ENCODE data around the gene IDH3G.

Gene IDH3G

DNA sequence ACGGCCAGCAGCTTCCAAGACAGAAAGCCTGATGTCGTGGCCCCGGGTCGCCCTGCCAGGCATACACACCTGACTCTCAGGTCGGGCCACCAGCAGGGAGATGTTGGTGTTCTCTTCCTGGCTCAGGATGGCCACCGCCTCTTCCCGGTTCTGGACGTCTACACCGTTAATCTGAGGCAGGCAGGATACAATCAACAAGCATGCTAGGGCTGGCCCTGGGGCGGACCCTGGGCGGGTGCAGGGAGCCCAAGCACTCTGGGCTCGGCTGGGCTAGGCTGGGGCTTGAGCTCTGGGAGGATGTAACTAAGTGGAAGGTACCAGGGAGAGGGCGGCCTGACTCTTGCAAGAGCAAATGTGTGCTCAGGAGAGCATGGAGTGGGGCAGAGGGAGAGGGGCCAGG is 11.3 kb upstream of the IDH3G start:
- no peaks in the 10 kb centered on the region for H3K27me3 Mint-ChIP-seq
- peaks cover 0 to 3% of the 10 kb centered on the region in 2 donors for H3K4me1 Mint-ChIP-seq (ENCODE audit: low read depth in 2 of 2)
- DNase-seq (no peak), ATAC-seq (replicated peaks) (no peak)
- no peak overlapping the region for H3K27ac Mint-ChIP-seq
- H3K9me3 Mint-ChIP-seq, result no peaks in the 10 kb centered on the region
- H3K4me3 Mint-ChIP-seq, result no peak overlapping the region
- H3K36me3 Mint-ChIP-seq (ENCODE audit: insufficient read depth), result peaks cover 12% of the 10 kb centered on the region

DNA sequence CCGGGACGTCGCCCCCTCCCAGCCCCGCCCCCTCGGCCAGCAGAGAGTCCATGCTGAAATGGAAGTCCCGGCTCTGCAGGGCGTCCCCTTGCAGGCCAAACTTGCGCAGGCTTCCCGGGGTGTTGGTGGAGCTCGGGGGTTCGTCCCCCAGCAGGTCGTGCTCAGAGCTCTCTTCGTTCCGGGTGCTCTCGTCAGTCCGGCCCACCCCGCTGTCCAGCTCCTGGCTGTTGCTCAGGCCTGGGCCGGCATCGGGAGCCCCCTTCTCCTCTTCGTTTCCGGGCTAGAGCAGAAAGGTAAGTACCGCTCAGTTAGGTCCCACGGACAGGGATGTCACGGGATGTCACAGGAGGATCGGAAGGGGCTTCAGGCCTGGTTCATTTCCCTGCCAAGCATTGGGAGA is 10.4 kb upstream of the IDH3G start:
- Mint-ChIP-seq H3K4me3 (no peak overlapping the region), H3K4me1 (ENCODE audit: low read depth in 2 of 2) (peaks cover 0 to 3% of the 10 kb centered on the region in 2 donors), H3K27ac (no peak overlapping the region), H3K27me3 (no peaks in the 10 kb centered on the region), H3K36me3 (ENCODE audit: insufficient read depth) (peaks cover 16% of the 10 kb centered on the region), H3K9me3 (no peaks in the 10 kb centered on the region)
- DNase-seq, result no peak
- no peak for ATAC-seq (replicated peaks)

DNA sequence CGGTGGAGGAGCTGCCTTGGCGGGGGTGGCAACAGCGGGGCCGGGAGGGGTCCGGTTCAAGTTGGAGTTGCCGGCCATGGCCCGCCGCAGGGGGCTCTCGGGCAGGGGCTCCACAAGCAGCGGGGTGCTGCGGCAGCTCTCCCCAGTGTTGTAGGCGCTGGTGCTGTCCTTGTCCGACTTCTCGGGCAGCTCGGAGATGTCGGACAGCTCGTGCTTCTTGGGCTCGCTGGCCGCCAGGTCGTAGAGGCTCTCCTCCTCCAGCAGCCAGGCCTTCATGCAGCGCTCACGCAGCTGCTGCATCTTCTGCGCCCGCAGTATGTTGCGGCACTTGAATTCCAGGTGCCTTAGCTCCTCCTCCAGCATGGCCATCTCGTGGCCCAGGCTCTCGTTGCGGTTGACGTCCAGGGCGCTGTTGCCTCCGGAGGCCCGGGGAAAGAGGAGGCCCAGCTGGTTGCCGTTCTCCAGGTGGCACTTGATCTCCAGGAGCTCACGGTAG is 10.0 kb upstream of the IDH3G start:
- H3K27ac Mint-ChIP-seq, result no peak overlapping the region
- DNase-seq, result no peak
- peaks cover 16% of the 10 kb centered on the region for H3K36me3 Mint-ChIP-seq (ENCODE audit: insufficient read depth)
- H3K4me3 Mint-ChIP-seq, result no peak overlapping the region
- no peak for ATAC-seq (replicated peaks)
- H3K9me3 Mint-ChIP-seq, result no peaks in the 10 kb centered on the region
- peaks cover 0 to 3% of the 10 kb centered on the region in 2 donors for H3K4me1 Mint-ChIP-seq (ENCODE audit: low read depth in 2 of 2)
- no peaks in the 10 kb centered on the region for H3K27me3 Mint-ChIP-seq

DNA sequence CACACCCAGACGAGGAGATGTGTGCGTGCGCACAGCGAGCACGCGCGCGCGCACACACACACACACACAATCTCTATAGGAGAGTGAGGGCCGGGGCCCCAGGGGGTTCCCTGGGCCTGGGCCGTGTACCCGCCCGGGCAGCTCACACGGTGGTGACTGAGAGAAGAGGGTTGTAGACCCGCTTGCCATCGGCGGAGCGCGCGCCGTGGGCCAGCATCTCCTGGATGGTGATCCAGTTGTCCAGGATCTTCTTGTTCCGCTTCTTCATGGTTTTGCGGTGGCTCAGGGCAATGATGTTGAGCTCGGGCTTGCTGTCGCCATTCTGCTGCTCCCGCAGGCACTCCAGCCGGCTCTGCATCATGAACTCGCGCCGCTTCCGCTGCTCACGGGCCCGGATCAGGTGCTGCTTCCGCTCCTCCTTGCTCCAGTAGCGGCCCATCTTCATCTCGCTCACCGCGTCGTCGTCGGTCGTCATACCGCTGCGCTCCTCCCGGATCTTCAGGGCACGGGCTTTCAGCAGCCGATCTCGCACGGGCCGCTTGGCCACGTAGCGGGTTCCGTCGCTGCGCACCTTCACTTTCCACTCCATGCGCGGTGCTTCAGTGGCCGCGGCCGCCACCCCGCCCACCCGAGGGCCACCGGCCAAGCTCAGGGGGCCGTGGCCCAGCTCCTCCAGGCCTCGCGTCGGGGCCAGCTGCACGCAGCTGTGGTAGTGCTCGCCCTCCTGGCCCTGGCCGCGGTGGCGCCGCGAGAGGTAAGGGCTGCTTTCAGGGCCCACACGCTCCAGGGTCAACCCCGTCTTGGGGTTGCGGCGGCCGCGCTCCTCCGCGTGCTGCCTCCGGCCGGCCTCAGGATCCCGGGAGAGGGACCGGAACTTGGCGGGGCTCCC is 9.3 kb upstream of the IDH3G start:
- Mint-ChIP-seq H3K27me3 (no peaks in the 10 kb centered on the region), H3K27ac (no peak overlapping the region), H3K9me3 (no peaks in the 10 kb centered on the region), H3K4me1 (ENCODE audit: low read depth in 2 of 2) (no peaks in the 10 kb centered on the region), H3K36me3 (ENCODE audit: insufficient read depth) (peaks cover 22% of the 10 kb centered on the region), H3K4me3 (no peak overlapping the region)
- DNase-seq (no peak), ATAC-seq (replicated peaks) (no peak)

DNA sequence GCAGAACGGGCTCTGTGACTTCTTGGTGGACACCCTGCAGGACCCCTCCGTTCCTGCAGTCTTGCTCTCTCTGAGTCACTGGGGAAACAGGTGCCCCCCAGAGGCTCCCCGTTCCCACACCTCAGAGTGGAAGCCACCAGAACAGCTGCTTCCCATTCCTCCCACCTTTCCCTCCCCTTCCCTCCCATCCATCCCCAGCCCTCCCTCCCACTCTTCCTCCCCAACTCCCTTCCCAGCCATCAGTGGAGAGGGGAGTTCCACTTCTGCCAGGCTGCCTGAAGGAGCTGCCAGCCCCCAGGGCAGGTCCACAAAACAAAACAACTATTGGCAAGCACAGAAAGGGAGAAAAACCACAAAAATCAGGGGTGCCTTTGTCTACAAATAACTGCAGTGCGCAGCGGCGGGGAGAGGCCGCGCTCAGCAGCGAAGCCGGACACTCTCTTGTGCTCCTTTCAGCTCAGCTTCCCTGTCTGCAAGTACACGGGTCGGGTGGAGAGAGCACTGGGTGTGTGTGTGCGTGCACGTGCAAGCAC is 8.4 kb upstream of the IDH3G start:
- Mint-ChIP-seq H3K27ac (no peak overlapping the region), H3K9me3 (no peaks in the 10 kb centered on the region), H3K36me3 (ENCODE audit: insufficient read depth) (peaks cover 24% of the 10 kb centered on the region), H3K27me3 (no peaks in the 10 kb centered on the region), H3K4me3 (no peak overlapping the region), H3K4me1 (ENCODE audit: low read depth in 2 of 2) (peaks cover 0 to 3% of the 10 kb centered on the region in 2 donors)
- DNase-seq (no peak), ATAC-seq (replicated peaks) (no peak)

DNA sequence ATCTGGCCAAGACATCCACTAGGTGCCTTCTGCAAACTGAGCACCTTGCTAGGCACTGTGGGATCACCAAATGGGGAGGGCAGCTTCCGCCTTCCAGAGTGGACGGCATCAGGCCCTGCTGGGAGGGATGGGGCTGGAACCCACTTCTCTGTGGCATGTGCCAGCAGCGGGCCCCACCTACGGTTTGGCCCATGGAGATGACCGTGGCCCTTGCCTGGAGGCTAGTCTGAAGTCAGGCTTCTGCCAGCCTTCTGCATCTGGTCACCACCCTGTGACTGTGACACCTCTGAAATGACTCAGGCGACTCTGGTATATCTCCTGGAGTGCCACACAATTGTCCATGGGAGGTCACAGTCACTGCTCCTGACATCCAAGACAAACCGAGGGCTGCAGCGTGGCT is 7.5 kb upstream of the IDH3G start:
- Mint-ChIP-seq H3K36me3 (ENCODE audit: insufficient read depth) (peaks cover 24% of the 10 kb centered on the region), H3K27ac (no peak overlapping the region), H3K27me3 (no peaks in the 10 kb centered on the region), H3K4me3 (no peak overlapping the region), H3K4me1 (ENCODE audit: low read depth in 2 of 2) (peaks cover 0 to 3% of the 10 kb centered on the region in 2 donors), H3K9me3 (no peaks in the 10 kb centered on the region)
- ATAC-seq (replicated peaks) (no peak), DNase-seq (no peak)

DNA sequence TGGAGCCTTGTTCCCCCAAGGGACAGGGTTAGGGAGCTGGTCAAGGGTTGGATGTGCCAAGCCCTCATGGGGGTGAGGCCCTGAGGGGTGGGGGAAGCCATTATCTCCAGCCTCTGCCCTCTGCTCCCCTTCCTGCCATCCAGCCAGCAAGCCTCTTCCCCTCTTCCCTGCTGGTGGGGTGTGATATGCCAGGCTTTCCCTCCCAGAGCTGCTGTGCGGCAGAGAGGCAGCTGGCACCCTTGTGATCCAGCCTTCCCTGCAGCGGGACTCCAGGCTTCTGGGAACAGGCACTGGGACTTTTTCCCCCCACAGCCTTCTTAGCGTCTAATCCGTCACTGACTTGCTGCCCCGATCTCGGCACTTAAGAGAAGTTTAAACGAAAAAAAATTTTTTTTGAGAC is 6.6 kb upstream of the IDH3G start:
- ATAC-seq (replicated peaks) (no peak), DNase-seq (no peak)
- H3K9me3 Mint-ChIP-seq, result no peaks in the 10 kb centered on the region
- no peak overlapping the region for H3K4me3 Mint-ChIP-seq
- H3K27me3 Mint-ChIP-seq, result no peaks in the 10 kb centered on the region
- H3K36me3 Mint-ChIP-seq (ENCODE audit: insufficient read depth), result peaks cover 31% of the 10 kb centered on the region
- H3K4me1 Mint-ChIP-seq (ENCODE audit: low read depth in 2 of 2), result peaks cover 4 to 9% of the 10 kb centered on the region in 2 donors
- H3K27ac Mint-ChIP-seq, result peak overlapping the region in 1 of 2 donors; percentile 66

DNA sequence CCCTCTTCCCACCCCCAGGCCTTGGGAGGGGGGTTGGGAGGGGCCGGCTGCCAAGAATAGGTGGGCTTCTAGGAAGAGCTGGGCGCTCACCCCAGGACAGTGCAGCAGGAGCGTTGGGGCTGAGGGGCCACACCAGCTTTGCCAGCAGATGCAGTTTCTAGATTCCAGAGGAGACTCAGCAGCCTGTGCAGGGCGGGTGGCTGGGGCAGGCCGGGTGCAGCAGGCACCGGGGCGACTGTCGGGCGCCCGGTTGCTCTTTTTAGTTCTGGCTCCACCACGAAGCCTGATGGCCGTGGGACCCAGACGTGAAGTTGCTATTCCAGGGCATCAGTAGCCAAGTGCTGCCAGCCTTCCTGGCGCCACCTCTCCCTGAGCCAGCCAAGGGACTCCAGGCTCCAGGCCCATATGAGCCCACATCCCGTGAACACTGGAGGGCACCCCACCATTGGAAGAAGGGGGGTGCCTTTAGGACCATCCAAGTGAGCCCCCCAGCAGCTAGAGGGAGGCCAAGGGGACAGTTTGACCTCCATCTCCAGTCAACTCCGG is 6.1 kb upstream of the IDH3G start:
- Mint-ChIP-seq H3K27ac (peak overlapping the region; percentile 35 to 66), H3K36me3 (ENCODE audit: insufficient read depth) (peaks cover 31% of the 10 kb centered on the region), H3K4me1 (ENCODE audit: low read depth in 2 of 2) (peaks cover 7 to 11% of the 10 kb centered on the region in 2 donors)

DNA sequence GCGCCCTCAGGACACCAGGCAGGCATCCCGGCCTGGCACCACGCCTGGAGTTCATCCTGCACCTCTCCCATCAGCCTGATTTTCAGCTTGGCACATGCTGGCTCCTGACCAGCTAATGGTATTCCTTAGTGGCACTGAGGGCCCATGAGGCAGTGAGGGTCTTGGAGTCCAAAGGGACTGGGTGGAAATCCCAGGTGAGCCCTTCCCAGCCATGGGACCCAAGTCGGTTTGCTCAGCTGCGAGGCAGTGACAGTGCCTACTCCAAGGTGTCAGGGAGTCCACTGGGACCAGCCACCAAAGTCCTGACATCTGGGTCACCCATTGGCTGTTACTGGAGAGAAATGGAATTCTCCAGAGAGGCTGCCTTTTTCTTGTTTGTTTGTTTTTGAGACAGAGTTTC is 5.2 kb upstream of the IDH3G start:
- peaks cover 9 to 16% of the 10 kb centered on the region in 2 donors for H3K4me1 Mint-ChIP-seq (ENCODE audit: low read depth in 2 of 2)
- H3K9me3 Mint-ChIP-seq, result no peaks in the 10 kb centered on the region
- ATAC-seq (replicated peaks) (no peak), DNase-seq (no peak)
- H3K4me3 Mint-ChIP-seq, result no peak overlapping the region
- peaks cover 29% of the 10 kb centered on the region for H3K36me3 Mint-ChIP-seq (ENCODE audit: insufficient read depth)
- H3K27me3 Mint-ChIP-seq, result no peaks in the 10 kb centered on the region
- H3K27ac Mint-ChIP-seq, result no peak overlapping the region

More for the DNA sequence above, 6.1 kb upstream of the IDH3G start:
- ATAC-seq (replicated peaks) (no peak), DNase-seq (no peak)
- H3K9me3 Mint-ChIP-seq, result no peaks in the 10 kb centered on the region
- H3K27me3 Mint-ChIP-seq, result no peaks in the 10 kb centered on the region
- no peak overlapping the region for H3K4me3 Mint-ChIP-seq

DNA sequence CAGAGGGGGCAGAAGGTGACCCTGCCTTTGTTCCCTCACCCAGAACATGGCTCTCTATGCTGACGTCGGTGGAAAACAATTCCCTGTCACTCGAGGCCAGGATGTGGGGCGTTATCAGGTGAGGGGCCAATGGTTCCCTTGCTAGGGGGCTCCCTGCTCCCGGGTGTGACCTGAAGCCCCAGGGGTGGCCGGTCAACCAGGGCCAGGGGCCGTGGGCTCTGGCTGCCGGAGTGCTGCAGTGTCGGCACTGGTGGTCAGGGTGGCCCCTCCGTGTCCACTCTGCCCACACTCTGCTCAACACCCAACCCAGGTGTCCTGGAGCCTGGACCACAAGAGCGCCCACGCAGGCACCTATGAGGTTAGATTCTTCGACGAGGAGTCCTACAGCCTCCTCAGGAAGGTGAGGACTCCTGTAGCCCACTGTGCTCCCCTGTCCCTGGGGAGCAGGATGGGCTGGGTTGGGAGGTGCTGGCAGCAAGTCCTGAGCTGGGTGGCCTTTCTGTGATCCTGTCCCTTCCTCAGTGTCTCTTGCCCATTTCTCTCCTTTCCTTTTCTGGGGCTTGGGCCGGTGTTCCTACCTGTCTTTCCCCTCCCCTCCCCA is 3.3 kb upstream of the IDH3G start:
- Mint-ChIP-seq H3K4me3 (peak overlapping the region in 1 of 2 donors; percentile 84), H3K36me3 (ENCODE audit: insufficient read depth) (peaks cover 38% of the 10 kb centered on the region)

DNA sequence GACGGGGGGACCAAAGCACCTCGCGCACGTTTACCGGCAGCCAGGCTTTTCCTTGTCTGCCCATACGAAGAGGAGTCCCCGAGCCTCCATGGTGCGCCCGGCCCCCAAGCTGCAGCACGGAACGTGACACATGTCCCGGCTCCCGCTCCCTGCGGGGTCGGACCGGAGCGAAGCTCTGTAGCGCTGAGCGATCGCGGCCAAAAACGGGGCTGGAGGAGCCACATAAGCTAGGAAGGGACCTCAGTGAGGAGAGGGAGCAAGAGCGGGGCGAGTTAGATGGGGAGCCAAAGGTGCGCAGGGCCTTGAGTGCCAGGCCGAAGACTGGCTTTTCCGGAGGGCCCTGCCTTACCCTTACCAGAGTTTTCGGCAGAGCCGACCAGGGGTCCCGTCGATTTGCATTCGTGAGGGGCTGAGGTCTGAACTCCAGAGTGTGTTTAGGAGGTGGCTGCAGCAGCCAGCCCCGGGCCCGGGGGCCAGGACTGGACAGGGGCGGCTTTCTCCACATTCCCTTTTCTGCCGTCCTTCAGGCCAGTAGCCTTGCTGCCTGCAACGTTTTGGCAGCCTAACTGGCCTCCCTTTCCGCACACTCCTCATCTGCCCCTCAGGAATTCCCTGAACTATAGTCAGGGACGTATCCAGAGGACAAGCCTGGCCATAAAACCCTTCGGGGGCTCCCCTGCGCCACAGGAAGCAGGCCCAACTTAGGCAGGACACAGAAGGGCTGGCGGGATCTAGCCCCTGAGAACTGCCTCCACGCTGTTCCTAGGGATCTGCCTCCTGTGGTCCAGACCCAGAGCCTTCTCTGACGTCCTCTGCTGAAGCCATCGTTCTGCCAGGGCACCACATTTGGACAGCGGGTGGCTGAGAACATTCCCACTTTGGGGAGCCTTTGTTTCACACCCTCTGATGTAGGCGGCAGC is 982 bp upstream of the IDH3G start:
- H3K27me3 Mint-ChIP-seq, result no peaks in the 10 kb centered on the region

More for the DNA sequence above, 3.3 kb upstream of the IDH3G start:
- DNase-seq (no peak), ATAC-seq (replicated peaks) (no peak)
- Mint-ChIP-seq H3K4me1 (ENCODE audit: low read depth in 2 of 2) (peaks cover 17 to 22% of the 10 kb centered on the region in 2 donors), H3K27me3 (no peaks in the 10 kb centered on the region), H3K9me3 (no peaks in the 10 kb centered on the region), H3K27ac (no peak overlapping the region)

DNA sequence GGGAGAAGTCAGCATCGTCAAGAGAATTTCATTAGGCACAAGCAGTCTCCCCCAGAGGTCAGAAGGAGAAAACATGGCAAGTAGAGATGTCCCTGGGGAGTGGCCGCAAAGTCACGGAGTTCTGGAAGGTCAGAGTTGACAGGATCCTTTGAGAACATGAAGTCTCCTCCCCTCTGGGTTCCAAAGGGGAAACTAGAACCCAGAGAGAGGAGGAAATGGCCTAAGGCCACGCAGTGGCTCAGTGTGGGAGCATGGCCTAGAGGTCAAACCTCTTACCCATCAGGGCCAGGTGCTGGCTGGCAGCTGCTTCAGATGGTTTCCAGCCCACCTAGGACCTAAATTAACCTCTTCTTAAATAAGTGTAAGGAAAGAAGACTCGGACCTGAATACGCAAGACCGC is 884 bp downstream of the IDH3G start:
- Mint-ChIP-seq H3K27ac (peak overlapping the region; percentile 95 to 97), H3K4me1 (ENCODE audit: low read depth in 2 of 2) (peaks cover 17 to 22% of the 10 kb centered on the region in 2 donors), H3K27me3 (no peaks in the 10 kb centered on the region), H3K36me3 (ENCODE audit: insufficient read depth) (peaks cover 24% of the 10 kb centered on the region), H3K9me3 (no peaks in the 10 kb centered on the region), H3K4me3 (peak overlapping the region; percentile 84 to 91)
- ATAC-seq (replicated peaks) (no peak), DNase-seq (no peak)

More for the DNA sequence above, 982 bp upstream of the IDH3G start:
- Mint-ChIP-seq H3K4me3 (peak overlapping the region; percentile 84 to 91), H3K36me3 (ENCODE audit: insufficient read depth) (peaks cover 35% of the 10 kb centered on the region), H3K27ac (peak overlapping the region; percentile 95 to 97), H3K4me1 (ENCODE audit: low read depth in 2 of 2) (peaks cover 17 to 22% of the 10 kb centered on the region in 2 donors), H3K9me3 (no peaks in the 10 kb centered on the region)
- peak in 1 of 3 experiments; percentile 5 for DNase-seq
- ATAC-seq (replicated peaks), result no peak

DNA sequence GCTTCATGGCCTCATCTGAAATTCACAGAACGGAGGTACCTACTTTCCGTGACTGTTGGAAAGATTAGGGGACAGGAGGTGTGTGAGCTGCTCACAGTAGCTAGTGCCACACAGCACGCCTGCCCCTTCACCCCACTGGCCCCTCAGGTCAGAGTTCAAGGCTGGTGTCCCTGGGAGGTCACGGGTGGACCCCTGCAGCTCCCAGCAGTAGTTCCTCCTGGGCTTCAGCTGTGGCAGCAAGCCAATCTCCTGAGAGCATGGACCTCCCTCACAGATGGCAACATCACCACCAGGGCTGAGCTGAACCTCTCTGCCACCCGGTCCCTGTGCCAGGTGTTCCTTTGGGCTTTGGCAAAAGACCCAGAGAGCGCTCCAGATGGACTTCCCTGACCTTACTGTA is 1.8 kb downstream of the IDH3G start:
- ATAC-seq (replicated peaks) (no peak), DNase-seq (no peak)
- H3K27me3 Mint-ChIP-seq, result no peaks in the 10 kb centered on the region
- peaks cover 17 to 19% of the 10 kb centered on the region in 2 donors for H3K4me1 Mint-ChIP-seq (ENCODE audit: low read depth in 2 of 2)
- no peaks in the 10 kb centered on the region for H3K9me3 Mint-ChIP-seq
- H3K4me3 Mint-ChIP-seq, result no peak overlapping the region
- H3K36me3 Mint-ChIP-seq (ENCODE audit: insufficient read depth), result peaks cover 27% of the 10 kb centered on the region
- H3K27ac Mint-ChIP-seq, result no peak overlapping the region

Measured in effector memory CD8-positive, alpha-beta T cell (primary cell).